Measurements from ENCODE around the gene SEZ6L.

DNA sequence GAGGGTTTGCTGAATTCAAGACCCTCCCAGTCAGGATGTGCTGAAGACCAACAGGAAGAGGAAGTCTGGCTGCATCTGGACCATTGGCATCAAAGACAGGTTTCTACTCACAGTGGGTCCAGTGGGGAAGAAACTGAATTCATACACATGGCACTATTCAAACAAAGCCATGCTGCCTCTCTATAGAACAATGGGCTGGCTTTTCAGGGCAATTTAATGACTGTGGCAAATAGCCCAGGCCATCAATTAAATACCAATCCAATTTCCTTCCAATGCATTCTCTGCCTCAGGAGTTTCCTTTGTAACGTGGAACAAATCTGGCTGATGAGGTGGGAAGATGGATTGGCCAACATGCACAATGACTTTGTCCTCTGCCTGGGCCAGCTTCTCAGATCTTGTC, 98.6 kb downstream of the SEZ6L start:
- TF ChIP-seq, protein P1, sequence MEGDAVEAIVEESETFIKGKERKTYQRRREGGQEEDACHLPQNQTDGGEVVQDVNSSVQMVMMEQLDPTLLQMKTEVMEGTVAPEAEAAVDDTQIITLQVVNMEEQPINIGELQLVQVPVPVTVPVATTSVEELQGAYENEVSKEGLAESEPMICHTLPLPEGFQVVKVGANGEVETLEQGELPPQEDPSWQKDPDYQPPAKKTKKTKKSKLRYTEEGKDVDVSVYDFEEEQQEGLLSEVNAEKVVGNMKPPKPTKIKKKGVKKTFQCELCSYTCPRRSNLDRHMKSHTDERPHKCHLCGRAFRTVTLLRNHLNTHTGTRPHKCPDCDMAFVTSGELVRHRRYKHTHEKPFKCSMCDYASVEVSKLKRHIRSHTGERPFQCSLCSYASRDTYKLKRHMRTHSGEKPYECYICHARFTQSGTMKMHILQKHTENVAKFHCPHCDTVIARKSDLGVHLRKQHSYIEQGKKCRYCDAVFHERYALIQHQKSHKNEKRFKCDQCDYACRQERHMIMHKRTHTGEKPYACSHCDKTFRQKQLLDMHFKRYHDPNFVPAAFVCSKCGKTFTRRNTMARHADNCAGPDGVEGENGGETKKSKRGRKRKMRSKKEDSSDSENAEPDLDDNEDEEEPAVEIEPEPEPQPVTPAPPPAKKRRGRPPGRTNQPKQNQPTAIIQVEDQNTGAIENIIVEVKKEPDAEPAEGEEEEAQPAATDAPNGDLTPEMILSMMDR (IDR thresholded peaks at IDR 0.05; ENCODE audit: insufficient read depth, low read depth, low read length), result no peak
- no peak for TF ChIP-seq EZH2 (IDR thresholded peaks at IDR 0.05; ENCODE audit: insufficient read depth, low read length)
